HL-60 (cell line): ENCODE data around the gene CDH22.

Source experiments
- CTCF ChIP-seq: IDR thresholded peaks from one replicate; pipeline ENCODE4 v1.5.1; 2011; ENCODE audit warnings: low read length, control low read depth, inconsistent platforms; ENCODE audit not compliant: insufficient read depth
- SPI1 ChIP-seq: IDR thresholded peaks from 2 replicates; pipeline ENCODE4 v1.6.1; 2012; ENCODE audit warnings: low read depth, mild to moderate bottlenecking, borderline replicate concordance

- TF ChIP-seq CTCF = no peak
- no peak for TF ChIP-seq SPI1
Measured at GRCh38 chr20:46330072-46330763, 21.9 kb upstream of the CDH22 start.
